Measurements from ENCODE around the gene AKAP7. TPM values are rescaled to one million over a fixed set of nuclear protein-coding genes. Genes with fewer than 3 reads are reported as not detected.

The AKAP7 gene
- polyA plus RNA-seq, 1 donor from 2014 or later, result 1.6 TPM

GRCh38 chr6:131124336-131125071 lies 10.8 kb upstream of the AKAP7 start:
- TF ChIP-seq EP300 (conservative IDR thresholded peaks at IDR 0.05; ENCODE audit: poor library complexity, severe bottlenecking) (no peak), MXI1 (conservative IDR thresholded peaks at IDR 0.05; ENCODE audit: poor library complexity, severe bottlenecking) (no peak), SMC3 (conservative IDR thresholded peaks at IDR 0.05; ENCODE audit: poor library complexity) (no peak), POLR2AphosphoS5 (IDR thresholded peaks at IDR 0.05) (no peak)
- TF ChIP-seq, protein P1, sequence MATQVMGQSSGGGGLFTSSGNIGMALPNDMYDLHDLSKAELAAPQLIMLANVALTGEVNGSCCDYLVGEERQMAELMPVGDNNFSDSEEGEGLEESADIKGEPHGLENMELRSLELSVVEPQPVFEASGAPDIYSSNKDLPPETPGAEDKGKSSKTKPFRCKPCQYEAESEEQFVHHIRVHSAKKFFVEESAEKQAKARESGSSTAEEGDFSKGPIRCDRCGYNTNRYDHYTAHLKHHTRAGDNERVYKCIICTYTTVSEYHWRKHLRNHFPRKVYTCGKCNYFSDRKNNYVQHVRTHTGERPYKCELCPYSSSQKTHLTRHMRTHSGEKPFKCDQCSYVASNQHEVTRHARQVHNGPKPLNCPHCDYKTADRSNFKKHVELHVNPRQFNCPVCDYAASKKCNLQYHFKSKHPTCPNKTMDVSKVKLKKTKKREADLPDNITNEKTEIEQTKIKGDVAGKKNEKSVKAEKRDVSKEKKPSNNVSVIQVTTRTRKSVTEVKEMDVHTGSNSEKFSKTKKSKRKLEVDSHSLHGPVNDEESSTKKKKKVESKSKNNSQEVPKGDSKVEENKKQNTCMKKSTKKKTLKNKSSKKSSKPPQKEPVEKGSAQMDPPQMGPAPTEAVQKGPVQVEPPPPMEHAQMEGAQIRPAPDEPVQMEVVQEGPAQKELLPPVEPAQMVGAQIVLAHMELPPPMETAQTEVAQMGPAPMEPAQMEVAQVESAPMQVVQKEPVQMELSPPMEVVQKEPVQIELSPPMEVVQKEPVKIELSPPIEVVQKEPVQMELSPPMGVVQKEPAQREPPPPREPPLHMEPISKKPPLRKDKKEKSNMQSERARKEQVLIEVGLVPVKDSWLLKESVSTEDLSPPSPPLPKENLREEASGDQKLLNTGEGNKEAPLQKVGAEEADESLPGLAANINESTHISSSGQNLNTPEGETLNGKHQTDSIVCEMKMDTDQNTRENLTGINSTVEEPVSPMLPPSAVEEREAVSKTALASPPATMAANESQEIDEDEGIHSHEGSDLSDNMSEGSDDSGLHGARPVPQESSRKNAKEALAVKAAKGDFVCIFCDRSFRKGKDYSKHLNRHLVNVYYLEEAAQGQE (IDR thresholded peaks at IDR 0.05; ENCODE audit: borderline replicate concordance), result no peak
- H3K79me2 ChIP-seq (replicated peaks; ENCODE audit: insufficient read depth, low read length), result no peaks in the 10 kb centered on the region
- H3K9me3 ChIP-seq (ENCODE audit: low read length), result no peaks in the 10 kb centered on the region
- no peaks in the 10 kb centered on the region for H3K36me3 ChIP-seq (ENCODE audit: insufficient read depth, low read length)
- no peak overlapping the region for H2AFZ ChIP-seq (ENCODE audit: low read depth, low read length)
- no peaks in the 10 kb centered on the region for H4K20me1 ChIP-seq (ENCODE audit: insufficient read depth)
- no peaks in the 10 kb centered on the region for H3K27me3 ChIP-seq (ENCODE audit: insufficient read depth, low read depth, low read length)
- H3F3A ChIP-seq (ENCODE audit: insufficient read depth, low read length, poor library complexity, severe bottlenecking), result no peaks in the 10 kb centered on the region
- no peaks in the 10 kb centered on the region for H3K9me2 ChIP-seq (ENCODE audit: insufficient read depth, low read length)
- H3K9ac ChIP-seq (ENCODE audit: low read length), result no peak overlapping the region
- no peak overlapping the region for H3K27ac ChIP-seq (ENCODE audit: low read length)
- H3K4me3 ChIP-seq (ENCODE audit: low read length), result no peak overlapping the region
- H3K4me2 ChIP-seq (ENCODE audit: low read length), result no peak overlapping the region

- Histone ChIP-seq H3K4me2 (ENCODE audit: low read length) (no peak overlapping the region), H3F3A (ENCODE audit: insufficient read depth, low read length, poor library complexity, severe bottlenecking) (no peaks in the 10 kb centered on the region), H2AFZ (ENCODE audit: low read depth, low read length) (no peak overlapping the region), H4K20me1 (ENCODE audit: insufficient read depth) (no peaks in the 10 kb centered on the region), H3K79me2 (replicated peaks; ENCODE audit: insufficient read depth, low read length) (no peaks in the 10 kb centered on the region), H3K4me3 (ENCODE audit: low read length) (no peak overlapping the region), H3K9me3 (ENCODE audit: low read length) (no peaks in the 10 kb centered on the region), H3K27ac (ENCODE audit: low read length) (no peak overlapping the region), H3K36me3 (ENCODE audit: insufficient read depth, low read length) (no peaks in the 10 kb centered on the region), H3K9ac (ENCODE audit: low read length) (no peak overlapping the region), H3K9me2 (ENCODE audit: insufficient read depth, low read length) (no peaks in the 10 kb centered on the region), H3K27me3 (ENCODE audit: insufficient read depth, low read depth, low read length) (no peaks in the 10 kb centered on the region)
- TF ChIP-seq EZH2 (IDR thresholded peaks at IDR 0.05; ENCODE audit: borderline replicate concordance, insufficient read depth, low read length, poor library complexity, severe bottlenecking) (no peak), RAD21 (conservative IDR thresholded peaks at IDR 0.05) (no peak), MXI1 (conservative IDR thresholded peaks at IDR 0.05; ENCODE audit: poor library complexity, severe bottlenecking) (no peak), CTCF (IDR thresholded peaks at IDR 0.05; ENCODE audit: poor library complexity, severe bottlenecking) (no peak), TAF1 (IDR thresholded peaks at IDR 0.05; ENCODE audit: low read depth) (no peak), EP300 (conservative IDR thresholded peaks at IDR 0.05; ENCODE audit: poor library complexity, severe bottlenecking) (no peak), SMC3 (conservative IDR thresholded peaks at IDR 0.05; ENCODE audit: poor library complexity) (no peak), POLR2AphosphoS5 (IDR thresholded peaks at IDR 0.05) (no peak)
- TF ChIP-seq, protein P1 (IDR thresholded peaks at IDR 0.05; ENCODE audit: borderline replicate concordance), result no peak
These were observed 9.8 kb upstream of the AKAP7 start for GRCh38 chr6:131125431-131125830.

Data from neural cell (in vitro differentiated cells).